WERI-Rb-1 (cell line): ENCODE data around the gene IL12A.

Source experiments
- DNase-seq: peaks from one replicate; pipeline ENCODE4 v3.0.0-alpha.2; 2020
- H3K27ac ChIP-seq: fragments of 250-450 bp; sonication (Bioruptor Pico); 2 replicates; pipeline ENCODE4 v1.5.1; 2020; ENCODE audit warnings: mild to moderate bottlenecking, moderate library complexity
- H3K27me3 ChIP-seq: fragments of 250-450 bp; sonication (Bioruptor Pico); 2 replicates; pipeline ENCODE4 v1.5.1; 2021; ENCODE audit warnings: mild to moderate bottlenecking, low read depth, moderate library complexity; ENCODE audit not compliant: insufficient read depth, severe bottlenecking
- H3K36me3 ChIP-seq: fragments of 250-450 bp; sonication (Bioruptor Pico); 2 replicates; pipeline ENCODE4 v1.5.1; 2020; ENCODE audit warnings: mild to moderate bottlenecking, moderate library complexity
- H3K4me3 ChIP-seq: 2 replicates; pipeline ENCODE4 v1.5.1; 2011; ENCODE audit warnings: low read depth, mild to moderate bottlenecking, control low read depth, low read length
- H3K9me3 ChIP-seq: fragments of 250-450 bp; sonication (Bioruptor Pico); 2 replicates; pipeline ENCODE4 v1.5.1; 2021; ENCODE audit warnings: mild to moderate bottlenecking, moderate library complexity; ENCODE audit not compliant: severe bottlenecking
- CTCF ChIP-seq: IDR thresholded peaks from 2 replicates; pipeline ENCODE4 v1.5.1; 2011; ENCODE audit warnings: low read depth, mild to moderate bottlenecking, control low read depth, inconsistent platforms, low read length

The IL12A gene

GRCh38 chr3:160009525-160009924, 20.9 kb downstream of the IL12A start:
- Histone ChIP-seq H3K4me3 (no peak overlapping the region), H3K27ac (no peak overlapping the region), H3K36me3 (no peaks in the 10 kb centered on the region), H3K9me3 (no peaks in the 10 kb centered on the region), H3K27me3 (no peaks in the 10 kb centered on the region)
- DNase-seq: no peak
- no peak for TF ChIP-seq CTCF

- H3K36me3 ChIP-seq: no peaks in the 10 kb centered on the region
- no peaks in the 10 kb centered on the region for H3K27me3 ChIP-seq
- no peak for DNase-seq
- TF ChIP-seq CTCF: no peak
- no peaks in the 10 kb centered on the region for H3K9me3 ChIP-seq
- no peak overlapping the region for H3K4me3 ChIP-seq
- H3K27ac ChIP-seq: no peak overlapping the region
Measured at GRCh38 chr3:160010578-160010977, 21.9 kb downstream of the IL12A start.

GRCh38 chr3:160012108-160012507, 23.5 kb downstream of the IL12A start:
- no peak for DNase-seq
- Histone ChIP-seq H3K27ac (no peak overlapping the region), H3K27me3 (no peaks in the 10 kb centered on the region), H3K36me3 (no peaks in the 10 kb centered on the region), H3K9me3 (no peaks in the 10 kb centered on the region), H3K4me3 (no peak overlapping the region)
- no peak for TF ChIP-seq CTCF

- Histone ChIP-seq H3K27ac (no peak overlapping the region), H3K9me3 (no peaks in the 10 kb centered on the region), H3K27me3 (no peaks in the 10 kb centered on the region), H3K4me3 (no peak overlapping the region), H3K36me3 (no peaks in the 10 kb centered on the region)
- no peak for DNase-seq
- TF ChIP-seq CTCF: no peak
Measured at GRCh38 chr3:160016972-160017371, 28.3 kb downstream of the IL12A start.

- H3K36me3 ChIP-seq: no peaks in the 10 kb centered on the region
- no peak overlapping the region for H3K4me3 ChIP-seq
- no peak for TF ChIP-seq CTCF
- no peaks in the 10 kb centered on the region for H3K9me3 ChIP-seq
- H3K27ac ChIP-seq: no peak overlapping the region
- DNase-seq: no peak
- no peaks in the 10 kb centered on the region for H3K27me3 ChIP-seq
Measured at GRCh38 chr3:160018959-160019358, 30.3 kb downstream of the IL12A start.

- DNase-seq: no peak
- TF ChIP-seq CTCF: no peak
- Histone ChIP-seq H3K9me3 (no peaks in the 10 kb centered on the region), H3K36me3 (no peaks in the 10 kb centered on the region), H3K4me3 (no peak overlapping the region), H3K27me3 (no peaks in the 10 kb centered on the region), H3K27ac (no peak overlapping the region)
Measured at GRCh38 chr3:160020057-160020711, 31.5 kb downstream of the IL12A start.
